GM21447 (cell line): ENCODE measurements around the gene FAT1.

ENCODE experiments used
- ATAC-seq: cut with Tn5 transposase; IDR thresholded peaks from one replicate; pipeline ENCODE4 v1.9.1; 2021; ENCODE audit not compliant: unreplicated experiment

Gene FAT1

GRCh38 chr4:186701788-186702187 lies 21.9 kb downstream of the FAT1 start:
- no peak for ATAC-seq

- no peak for ATAC-seq
Observed at GRCh38 chr4:186701273-186701672, 22.4 kb downstream of the FAT1 start.

- no peak for ATAC-seq
Observed at GRCh38 chr4:186700746-186701145, 22.9 kb downstream of the FAT1 start.

GRCh38 chr4:186699881-186700397 lies 23.7 kb downstream of the FAT1 start:
- ATAC-seq: no peak

- ATAC-seq: no peak
Observed at GRCh38 chr4:186699298-186699697, 24.4 kb downstream of the FAT1 start.

- no peak for ATAC-seq
Observed at GRCh38 chr4:186698525-186698924, 25.1 kb downstream of the FAT1 start.

GRCh38 chr4:186698028-186698427 lies 25.6 kb downstream of the FAT1 start:
- ATAC-seq: no peak

- no peak for ATAC-seq
Observed at GRCh38 chr4:186695392-186695791, 28.3 kb downstream of the FAT1 start.

GRCh38 chr4:186693894-186694293 lies 29.8 kb downstream of the FAT1 start:
- ATAC-seq: no peak

- no peak for ATAC-seq
Observed at GRCh38 chr4:186693159-186693815, 30.4 kb downstream of the FAT1 start.

GRCh38 chr4:186691396-186691795 lies 32.3 kb downstream of the FAT1 start:
- no peak for ATAC-seq

GRCh38 chr4:186689476-186689875 lies 34.2 kb downstream of the FAT1 start:
- no peak for ATAC-seq

GRCh38 chr4:186688150-186688943 lies 35.3 kb downstream of the FAT1 start:
- no peak for ATAC-seq

- no peak for ATAC-seq
Observed at GRCh38 chr4:186687265-186687664, 36.4 kb downstream of the FAT1 start.

GRCh38 chr4:186685767-186686183 lies 37.9 kb downstream of the FAT1 start:
- no peak for ATAC-seq

GRCh38 chr4:186684889-186685309 lies 38.8 kb downstream of the FAT1 start:
- ATAC-seq: no peak

GRCh38 chr4:186684220-186684619 lies 39.4 kb downstream of the FAT1 start:
- ATAC-seq: no peak

GRCh38 chr4:186680641-186681040 lies 43.0 kb downstream of the FAT1 start:
- ATAC-seq: no peak

- ATAC-seq: no peak
Observed at GRCh38 chr4:186676531-186677161, 47.0 kb downstream of the FAT1 start.

GRCh38 chr4:186669735-186670134 lies 53.9 kb downstream of the FAT1 start:
- no peak for ATAC-seq

GRCh38 chr4:186669159-186669731 lies 54.4 kb downstream of the FAT1 start:
- no peak for ATAC-seq
